Stomach (tissue), 19 donors: ENCODE results near the gene TEX13D. TPM values are rescaled to one million over a fixed set of nuclear protein-coding genes. Genes with fewer than 3 reads are reported as not detected.
"Not testable (repeated sequence)": the region's sequence is repeated elsewhere in the genome, so short reads cannot be mapped to it uniquely, and the experiment has no call there.

Source experiments
- DNase-seq, 2 donors: peaks; one replicate each; pipeline versions ENCODE4 v3.0.0 to v3.0.0-alpha.2; 2013 to 2019
- H3K27ac ChIP-seq, 5 donors: fragments of 200-600 bp in 4 of 5; sonication (generic) in 4 of 5; one replicate each; pipeline ENCODE4 v1.5.1; 2013 to 2019; ENCODE audit warnings: mild to moderate bottlenecking in 1 of 5, moderate library complexity in 1 of 5
- H3K27me3 ChIP-seq, 3 donors: fragments of 200-600 bp; sonication (generic); one replicate each; pipeline ENCODE4 v1.5.1; 2017 to 2019; ENCODE audit warnings: mixed run types in 1 of 3
- H3K36me3 ChIP-seq, 4 donors: fragments of 200-600 bp; sonication (generic); 1 replicate in 3 of 4; 2 replicates in 1 of 4; pipeline ENCODE4 v1.5.1; 2016 to 2019
- H3K4me1 ChIP-seq, 4 donors: fragments of 200-600 bp; sonication (generic); one replicate each; pipeline ENCODE4 v1.5.1; 2016 to 2019
- H3K4me3 ChIP-seq, 4 donors: fragments of 200-600 bp; sonication (generic) in 3 of 4; one replicate each; pipeline ENCODE4 v1.5.1; 2016 to 2019; ENCODE audit warnings: mild to moderate bottlenecking in 1 of 4
- H3K9me3 ChIP-seq, 4 donors: fragments of 200-600 bp; sonication (generic); one replicate each; pipeline ENCODE4 v1.5.1; 2016 to 2019
- CTCF ChIP-seq, 7 experiments: fragments of 450-650 bp in 4 of 7; fragments of 200-600 bp in 3 of 7; sonication (generic) in 3 of 7; IDR thresholded peaks; one replicate each; pipeline ENCODE4 v1.5.1; 2016 to 2019; ENCODE audit warnings: antibody characterized with exemption in 7 of 7, control low read depth in 2 of 7, mild to moderate bottlenecking in 1 of 7
- EP300 ChIP-seq: sonication (generic); formaldehyde crosslinking; IDR thresholded peaks from one replicate; pipeline ENCODE4 v1.6.1; 2017; ENCODE audit warnings: antibody characterized with exemption
- POLR2A ChIP-seq, 4 donors: fragments of 450-650 bp; IDR thresholded peaks; one replicate each; pipeline ENCODE4 v1.6.1; 2016; ENCODE audit warnings: antibody characterized with exemption in 4 of 4, control low read depth in 2 of 4, mild to moderate bottlenecking in 1 of 4, moderate library complexity in 1 of 4
- POLR2AphosphoS5 ChIP-seq, 3 donors: sonication (generic); formaldehyde crosslinking; IDR thresholded peaks; one replicate each; pipeline ENCODE4 v1.6.1; 2016; ENCODE audit warnings: antibody characterized with exemption in 3 of 3
- WGBS, 5 donors: extraction: QIAGEN DNeasy Blood & Tissue Kit in 3 of 5; methylation state at CpG; one replicate each; pipeline versions ENCODE4 v1.1.5 to v1.1.7; 2013 to 2018; 5-methylcytosine and 5-hydroxymethylcytosine counted together
- intact Hi-C: fragments of 100-400 bp; cut with DNase I; formaldehyde crosslinking; loops from one replicate; pipeline ENCODE4 v1.15.1; 2023; ENCODE audit warnings: low total_unique reads
- long read RNA-seq, 10 donors: transcript quantifications; one replicate each; lab custom pipeline, GENCODE V29; 2026
- polyA plus RNA-seq, 3 donors: library from polyadenylated mRNA; stranded (reverse); fragments of 200-250 nt; gene quantifications; one replicate each; pipeline ENCODE4 v1.2.3, GENCODE V29; 2013
- total RNA-seq, 5 donors: library from RNA; depleted of rRNA; stranded (reverse); fragments of >200 nt; gene quantifications; one replicate each; pipeline versions ENCODE4 v1.1.0 to v1.2.3, GENCODE V29; 2014 to 2016
- donor health status: healthy with polysubstance abuse.
- donor health status: Bipolar disorder and iron deficiency.
- donor health status: healthy.

The TEX13D gene
- total RNA-seq (1 to 10 TPM in 1 of 5 donors, not detected in 4; 1.2 TPM), polyA plus RNA-seq (under 1 TPM in 1 of 3 donors, not detected in 2; 0.46 TPM)
- long read RNA-seq, donor 1, result 0 reads
- long read RNA-seq, donor 2, result 0 reads
- long read RNA-seq, donor 3, result 0 reads
- long read RNA-seq, donor 4, result 0 reads
- long read RNA-seq, donor 5, result 0 reads
- long read RNA-seq, donor 6, result 0 reads
- long read RNA-seq, donor 7, result 0 reads
- long read RNA-seq, donor 8, result 0 reads
- long read RNA-seq, donor 9, result 0 reads
- long read RNA-seq, donor 10, result 0 reads

- no peaks in the 10 kb centered on the region for H3K36me3 ChIP-seq
- intact Hi-C loops, result no loop called here
- no peaks in the 10 kb centered on the region for H3K9me3 ChIP-seq
- DNase-seq, result no peak
- no peak within 1 kb of the TSS for H3K27ac ChIP-seq
- H3K4me1 ChIP-seq, result no peaks in the 10 kb centered on the region
- H3K27me3 ChIP-seq, result no peaks in the 10 kb centered on the region
- TF ChIP-seq POLR2A (IDR thresholded peaks at IDR 0.05) (no peak), POLR2AphosphoS5 (IDR thresholded peaks at IDR 0.05) (no peak), EP300 (no peak), CTCF (IDR thresholded peaks at IDR 0.05) (no peak)
- 89 to 99% (median 95%) methylated on average over 14 to 57 of the region's 57 CpGs for WGBS, 5 donors
- no peak within 1 kb of the TSS for H3K4me3 ChIP-seq
Observed at GRCh38 chrX:124332481-124333424, at the start of gene TEX13D. TEX13D (plus strand) TSS chrX:124332660; CDS start chrX:124332918, 258 bp downstream.

- DNase-seq, result peak in 1 of 2 donors; percentile 24
- TF ChIP-seq EP300 (no peak), CTCF (IDR thresholded peaks at IDR 0.05) (no peak), POLR2A (IDR thresholded peaks at IDR 0.05) (no peak), POLR2AphosphoS5 (IDR thresholded peaks at IDR 0.05) (no peak)
- Histone ChIP-seq H3K9me3 (no peaks in the 10 kb centered on the region), H3K4me1 (no peaks in the 10 kb centered on the region), H3K36me3 (no peaks in the 10 kb centered on the region), H3K4me3 (no peak overlapping the region), H3K27me3 (no peaks in the 10 kb centered on the region), H3K27ac (no peak overlapping the region)
- intact Hi-C loops, result no loop called here
- WGBS, 5 donors, result 28 to 47% (median 36%) methylated on average over 4 of the region's 4 CpGs
Observed at GRCh38 chrX:124289443-124289842, 43.0 kb upstream of the TEX13D start.

GRCh38 chrX:124293810-124294209 lies 38.6 kb upstream of the TEX13D start:
- TF ChIP-seq CTCF (IDR thresholded peaks at IDR 0.05) (no peak), POLR2A (IDR thresholded peaks at IDR 0.05) (no peak), EP300 (no peak), POLR2AphosphoS5 (IDR thresholded peaks at IDR 0.05) (no peak)
- intact Hi-C loops, result no loop called here

GRCh38 chrX:124299323-124299722 lies 33.1 kb upstream of the TEX13D start:
- H3K36me3 ChIP-seq, H3K4me3 ChIP-seq, H3K4me1 ChIP-seq, intact Hi-C loops, H3K9me3 ChIP-seq, DNase-seq, H3K27ac ChIP-seq, H3K27me3 ChIP-seq: not testable (repeated sequence)
- 91 to 98% (median 96%) methylated on average over 4 of the region's 4 CpGs for WGBS, 5 donors

More at GRCh38 chrX:124293810-124294209, 38.6 kb upstream of the TEX13D start:
- H3K36me3 ChIP-seq, result no peaks in the 10 kb centered on the region
- H3K4me3 ChIP-seq, result no peak overlapping the region
- no peaks in the 10 kb centered on the region for H3K4me1 ChIP-seq
- no peaks in the 10 kb centered on the region for H3K9me3 ChIP-seq
- no peak overlapping the region for H3K27ac ChIP-seq
- no peaks in the 10 kb centered on the region for H3K27me3 ChIP-seq
- no peak for DNase-seq
